Motor neuron (in vitro differentiated cells): ENCODE measurements around the gene MIDN. TPM values are rescaled to one million over a fixed set of nuclear protein-coding genes. Genes with fewer than 3 reads are reported as not detected.

Source experiments
- ATAC-seq, 8 experiments: fragments of 200-7000 bp; cut with Tn5 transposase; replicated peaks in 6 of 8; 2 replicates each; pipeline ENCODE4 v1.8.0; 2021; ENCODE audit warnings: mild to moderate bottlenecking in 8 of 8, moderate library complexity in 8 of 8
- H3K27ac ChIP-seq, 2 donors: fragments of 250-450 bp; sonication (Bioruptor Pico); 2 replicates each; pipeline ENCODE4 v1.9.0; 2021; ENCODE audit warnings: antibody characterized with exemption in 2 of 2, mild to moderate bottlenecking in 2 of 2, moderate library complexity in 1 of 2
- H3K4me1 ChIP-seq, 2 donors: fragments of 250-450 bp; sonication (Bioruptor Pico); replicated peaks in 1 of 2; 2 replicates each; pipeline ENCODE4 v1.6.1; 2021; ENCODE audit warnings: antibody characterized with exemption in 2 of 2, mild to moderate bottlenecking in 2 of 2, moderate library complexity in 1 of 2
- H3K4me3 ChIP-seq, 5 donors: fragments of 250-450 bp; sonication (Bioruptor Pico); 2 replicates each; pipeline ENCODE4 v1.9.0; 2021; ENCODE audit warnings: antibody characterized with exemption in 5 of 5, mild to moderate bottlenecking in 5 of 5, moderate library complexity in 4 of 5
- WGBS, 10 experiments: fragments of 450-650 bp; shearing (Covaris generic); methylation state at CpG; one replicate each; pipeline ENCODE4 v1.0.0; 2022; 5-methylcytosine and 5-hydroxymethylcytosine counted together
- in situ Hi-C, 9 experiments: fragments of 400-800 bp; cut with MboI; loops; one replicate each; pipeline ENCODE4 v1.15.0; 2021; ENCODE audit warnings: low sequenced_read_pairs in 9 of 9, low pct_unique_long_range_greater_than_20kb in 2 of 9; ENCODE audit not compliant: unreplicated experiment in 9 of 9
- total RNA-seq, 8 experiments: library from RNA; unstranded; fragments of 300-600 nt; gene quantifications; 2 replicates each; pipeline versions ENCODE4 v1.2.3 to v1.2.4, GENCODE V29; 2022

MIDN gene
- total RNA-seq, 8 experiments from 2014 or later, result 15.0 to 78.9 (median 35.1) TPM

DNA sequence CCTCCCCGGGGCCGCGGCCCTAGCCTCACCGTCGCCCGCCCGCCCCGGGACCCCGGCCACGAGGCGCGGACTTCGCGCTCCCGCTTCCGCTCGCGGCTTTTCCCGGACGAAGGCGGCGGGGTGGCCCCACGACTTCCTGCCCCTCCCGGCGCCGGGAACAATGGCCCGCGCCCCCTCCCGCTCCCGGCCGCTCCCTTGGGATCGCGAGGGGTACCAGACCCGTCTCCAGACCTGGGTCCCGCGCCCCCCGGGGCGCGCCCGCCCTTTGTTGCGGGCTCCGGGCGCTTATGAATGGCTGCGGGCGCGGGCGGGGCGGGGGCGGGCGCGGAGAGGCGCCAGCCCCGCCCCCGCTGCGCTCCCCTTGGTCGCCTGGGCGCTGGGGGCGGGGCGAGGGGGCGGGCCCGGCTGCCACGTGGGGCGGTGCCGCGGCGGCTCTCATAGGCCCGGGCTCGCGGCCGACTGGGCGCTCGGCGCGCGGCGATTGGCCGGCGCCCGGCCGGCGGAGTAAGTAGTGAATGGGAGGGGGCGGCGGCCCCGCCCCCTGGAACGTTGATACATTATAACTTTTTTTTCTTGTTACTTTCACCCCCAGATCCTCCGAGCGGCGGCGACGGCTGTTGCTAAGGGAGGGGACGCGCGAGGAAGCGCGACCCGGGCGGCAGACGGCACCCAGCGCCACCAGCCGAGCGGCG is 1.1 kb downstream of the MIDN start:
- ATAC-seq, result peak; percentile 1 to 47 (median 30)
- WGBS, 10 experiments, result 1% methylated on average over 14 of the region's 102 CpGs; no CpG with 5 or more reads in 9 of the 10 experiments
- Histone ChIP-seq H3K4me1 (peaks cover 27 to 44% of the 10 kb centered on the region in 2 donors), H3K4me3 (peak overlapping the region; percentile 56 to 93 (median 65)), H3K27ac (peak overlapping the region; percentile 98 to 99)
- in situ Hi-C loops, result no loop called here

DNA sequence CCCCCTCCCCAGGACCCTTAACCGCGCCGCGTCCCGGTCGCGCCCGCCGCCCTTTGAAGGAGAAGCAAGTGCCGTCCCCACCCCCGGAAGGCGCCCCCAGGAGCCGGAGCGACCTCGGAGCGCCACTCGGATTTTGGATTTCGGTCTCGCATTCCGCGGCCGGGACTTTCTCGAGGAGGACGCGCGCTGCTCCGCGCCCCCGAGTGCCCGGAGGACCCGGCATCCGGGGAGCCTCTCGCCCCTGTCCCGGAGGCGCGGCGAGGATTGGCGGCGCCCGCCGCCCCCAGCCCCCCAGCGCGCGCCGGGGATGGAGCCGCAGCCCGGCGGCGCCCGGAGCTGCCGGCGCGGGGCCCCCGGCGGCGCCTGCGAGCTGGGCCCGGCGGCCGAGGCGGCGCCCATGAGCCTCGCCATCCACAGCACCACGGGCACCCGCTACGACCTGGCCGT is 1.6 kb downstream of the MIDN start:
- H3K4me3 ChIP-seq, result peak overlapping the region; percentile 56 to 93 (median 65)
- 0% methylated on average over 1 of the region's 67 CpGs; no CpG with 5 or more reads in 9 of the 10 experiments for WGBS, 10 experiments
- in situ Hi-C loops, result no loop called here
- no peak for ATAC-seq
- H3K4me1 ChIP-seq, result peaks cover 21 to 38% of the 10 kb centered on the region in 2 donors
- H3K27ac ChIP-seq, result peak overlapping the region; percentile 98 to 99

DNA sequence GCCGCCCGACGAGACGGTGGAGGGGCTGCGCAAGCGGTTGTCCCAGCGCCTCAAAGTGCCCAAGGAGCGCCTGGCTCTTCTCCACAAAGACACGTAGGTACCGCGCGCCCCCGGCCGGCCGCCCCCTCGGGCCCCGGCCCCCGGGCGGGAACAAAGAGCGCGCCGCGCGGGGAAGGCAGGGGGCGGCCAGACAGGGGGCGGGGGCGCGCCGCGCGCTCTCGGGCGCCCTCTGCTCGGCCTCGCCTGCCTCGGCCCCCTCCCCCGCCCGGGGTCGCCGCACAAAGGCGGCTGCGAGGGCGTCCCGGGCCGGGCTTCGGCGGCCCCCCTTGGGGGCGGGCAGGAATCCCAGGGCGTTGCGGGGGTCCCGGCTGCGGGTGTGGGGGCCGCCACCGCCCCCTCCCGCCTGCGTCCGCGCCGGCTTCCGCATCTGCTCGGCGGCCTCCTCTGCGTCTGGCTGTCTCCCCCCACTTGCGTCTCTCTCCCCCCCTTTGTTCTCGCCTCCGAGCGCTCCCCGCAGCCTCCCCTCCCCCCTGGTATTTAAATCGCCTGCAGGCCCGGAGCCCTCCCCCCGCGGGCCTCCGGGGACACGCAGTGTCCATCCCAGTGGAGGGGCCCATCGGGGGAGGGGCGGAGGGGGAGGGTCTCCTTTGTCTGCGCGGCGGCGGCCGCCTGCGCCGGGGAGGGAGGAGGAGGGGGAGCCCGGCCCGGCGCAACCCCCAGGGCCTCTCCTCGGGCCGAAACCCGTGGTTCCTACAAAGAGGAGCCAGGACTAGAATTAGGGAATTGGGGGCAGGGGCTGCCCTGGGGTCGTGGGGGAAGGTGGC is 2.3 kb downstream of the MIDN start:
- ATAC-seq, result peak in 5 of 8 experiments; percentile 5 to 34 (median 28)
- Histone ChIP-seq H3K4me3 (peak overlapping the region; percentile 56 to 93 (median 65)), H3K27ac (peak overlapping the region; percentile 98 to 99), H3K4me1 (peaks cover 20 to 32% of the 10 kb centered on the region in 2 donors)
- in situ Hi-C loops, result no loop called here
- whole genome bisulfite sequencing, 10 experiments, result 0% methylated on average over 2 of the region's 90 CpGs; no CpG with 5 or more reads in 9 of the 10 experiments

DNA sequence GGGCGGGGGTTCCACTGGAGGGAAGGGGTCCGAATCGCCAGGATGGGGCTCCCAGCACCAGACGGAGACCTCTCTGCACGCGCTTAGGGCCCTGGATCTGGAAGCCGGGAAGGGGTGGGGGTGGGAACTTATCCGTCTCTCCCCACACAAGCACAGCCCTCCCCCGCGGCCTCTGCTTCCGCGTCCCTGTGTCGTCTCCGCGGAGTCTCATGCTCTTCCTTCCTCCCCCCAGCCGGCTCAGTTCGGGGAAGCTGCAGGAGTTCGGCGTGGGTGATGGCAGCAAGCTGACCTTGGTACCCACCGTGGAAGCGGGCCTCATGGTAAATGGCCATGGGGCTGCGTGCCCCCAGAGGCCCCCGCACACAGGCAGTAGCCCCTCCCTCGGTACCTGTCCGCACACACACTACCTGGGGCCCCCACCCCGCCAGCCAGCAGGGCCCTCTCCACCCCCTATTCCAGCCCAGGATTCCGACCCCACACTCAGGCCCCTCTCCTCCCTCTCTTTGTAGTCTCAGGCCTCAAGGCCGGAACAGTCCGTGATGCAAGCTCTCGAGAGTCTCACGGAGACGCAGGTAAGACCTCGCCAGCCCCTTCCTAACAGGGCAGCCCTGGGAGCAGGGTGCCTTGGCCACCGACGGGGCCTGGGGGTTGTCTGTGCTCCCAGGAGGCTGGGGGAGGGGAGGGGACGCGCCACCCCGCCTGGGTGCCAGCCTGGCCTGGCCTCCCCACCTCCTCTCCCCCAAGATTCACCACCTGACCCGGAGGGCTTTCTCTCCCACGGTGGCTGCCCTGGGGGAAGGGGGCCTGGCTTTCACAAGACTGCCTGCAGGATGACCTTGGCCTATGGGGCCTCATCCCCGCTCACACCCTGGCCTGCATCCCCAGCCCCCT is 3.2 kb downstream of the MIDN start:
- Histone ChIP-seq H3K4me3 (peak overlapping the region; percentile 56 to 93 (median 65)), H3K4me1 (peaks cover 20 to 22% of the 10 kb centered on the region in 2 donors), H3K27ac (peak overlapping the region; percentile 98 to 99)
- no CpG with 5 or more reads among the region's 41 CpGs for WGBS, 10 experiments
- in situ Hi-C loops, result no loop called here
- peak in 4 of 8 experiments; percentile 0 for ATAC-seq

DNA sequence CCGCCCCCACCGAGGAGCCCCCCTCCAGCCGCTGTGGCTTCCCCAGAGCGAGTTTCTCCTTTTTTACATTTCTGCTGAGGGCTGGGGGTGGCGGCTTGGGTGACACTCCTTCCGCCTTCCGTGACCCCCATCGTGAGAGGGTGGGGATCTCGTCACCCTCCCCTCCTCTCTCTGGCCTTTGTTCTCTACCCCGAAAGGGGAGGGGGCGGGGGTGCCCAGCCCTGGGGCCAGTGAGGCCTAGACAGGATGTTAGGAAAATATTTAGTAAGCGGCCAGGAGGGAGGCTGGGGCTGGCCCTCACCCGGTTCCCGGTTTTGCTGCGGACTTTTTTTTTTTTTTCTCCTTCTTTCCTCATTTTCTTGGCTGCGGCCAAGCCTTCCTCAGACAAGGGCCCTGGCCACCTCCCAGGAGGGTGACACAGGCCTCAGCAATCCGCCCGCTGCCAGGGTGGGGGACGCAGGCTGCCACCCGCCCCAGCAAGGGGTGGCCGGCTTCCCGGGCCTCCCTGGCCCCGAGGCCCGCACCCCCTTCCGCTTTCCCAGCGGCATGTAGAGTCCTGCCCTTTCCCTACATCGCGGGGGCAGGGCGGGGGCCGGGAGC is 3.9 kb downstream of the MIDN start:
- WGBS, 10 experiments, result no CpG with 5 or more reads among the region's 30 CpGs
- peak in 5 of 8 experiments; percentile 0 to 6 (median 1) for ATAC-seq

DNA sequence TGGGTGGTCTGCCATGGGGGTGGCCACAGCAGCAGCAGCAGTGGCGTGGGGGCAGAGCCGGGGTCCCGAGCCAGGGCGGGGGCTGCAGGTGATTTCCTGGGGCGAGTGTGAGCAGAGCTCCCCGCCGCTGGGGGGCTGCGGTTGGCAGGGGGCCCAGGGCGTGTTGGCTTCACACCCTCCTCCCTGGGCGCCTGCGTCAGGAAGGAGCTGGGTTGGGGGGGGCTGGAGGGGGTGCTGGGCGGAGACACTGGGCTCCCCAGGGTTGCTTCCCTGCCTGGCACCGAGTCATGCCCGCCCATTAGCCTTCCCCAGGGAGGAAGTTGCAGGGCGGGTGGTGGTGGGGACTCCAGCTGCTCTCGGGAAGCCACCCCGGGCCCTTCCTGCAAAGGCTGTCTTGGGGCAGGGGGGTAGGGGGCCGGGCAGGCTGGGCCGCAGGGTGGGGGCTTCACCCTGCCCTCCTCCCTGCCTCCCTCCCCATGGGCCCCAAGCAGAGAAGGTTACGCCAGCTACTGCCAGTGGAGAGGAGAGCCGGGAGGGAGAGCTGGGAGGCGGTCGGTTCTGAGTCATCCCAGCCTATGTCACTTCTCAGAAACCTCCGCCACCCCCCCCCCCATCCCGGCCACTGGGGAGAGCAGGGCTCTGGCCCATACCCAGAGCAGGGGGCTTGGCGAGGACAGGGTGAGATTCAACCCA is 4.6 kb downstream of the MIDN start:
- Histone ChIP-seq H3K4me3 (peak overlapping the region; percentile 56 to 93 (median 65)), H3K27ac (peak overlapping the region; percentile 98 to 99), H3K4me1 (peaks cover 20 to 21% of the 10 kb centered on the region in 2 donors)
- WGBS, 10 experiments, result no CpG with 5 or more reads among the region's 26 CpGs
- in situ Hi-C loops, result no loop called here
- peak; percentile 3 to 45 (median 36) for ATAC-seq

More for the DNA sequence above, 3.9 kb downstream of the MIDN start:
- in situ Hi-C loops, result no loop called here
- Histone ChIP-seq H3K4me1 (peaks cover 19 to 20% of the 10 kb centered on the region in 2 donors), H3K4me3 (peak overlapping the region; percentile 56 to 93 (median 65)), H3K27ac (peak overlapping the region; percentile 98 to 99)

DNA sequence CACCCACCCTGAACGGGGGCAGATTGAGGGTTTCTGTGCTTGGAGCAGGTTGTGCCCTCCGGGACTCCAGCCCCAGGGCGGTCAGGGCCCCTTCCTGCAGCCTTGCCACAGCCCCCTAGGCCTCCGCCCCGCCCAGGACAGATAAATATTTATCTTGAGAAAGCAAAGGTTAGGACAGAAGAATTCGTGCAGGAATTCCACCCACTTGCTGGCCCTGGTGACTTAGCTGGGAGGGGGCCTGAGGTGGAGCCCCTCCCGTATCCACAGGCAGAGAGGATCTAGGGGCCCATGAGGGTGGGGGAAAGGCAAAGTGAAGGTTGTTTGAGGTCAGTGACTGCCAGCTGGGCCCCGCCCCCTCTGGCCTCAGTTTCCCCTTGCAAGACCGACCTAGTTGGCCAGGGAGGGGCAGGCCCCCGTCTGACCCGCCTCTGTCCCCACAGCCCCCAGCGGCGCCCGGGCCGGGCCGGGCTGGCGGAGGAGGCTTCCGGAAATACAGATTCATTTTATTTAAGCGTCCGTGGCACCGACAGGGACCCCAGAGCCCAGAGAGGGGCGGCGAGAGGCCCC is 5.2 kb downstream of the MIDN start:
- Histone ChIP-seq H3K27ac (peak overlapping the region; percentile 98 to 99), H3K4me3 (peak overlapping the region in 3 of 5 donors; percentile 59 to 93 (median 65)), H3K4me1 (peaks cover 18 to 20% of the 10 kb centered on the region in 2 donors)
- peak in 3 of 8 experiments; percentile 0 to 4 (median 0) for ATAC-seq
- in situ Hi-C loops, result no loop called here
- WGBS, 10 experiments, result 0 to 88% (median 20%) methylated on average over 1 to 6 of the region's 23 CpGs; no CpG with 5 or more reads in 7 of the 10 experiments

DNA sequence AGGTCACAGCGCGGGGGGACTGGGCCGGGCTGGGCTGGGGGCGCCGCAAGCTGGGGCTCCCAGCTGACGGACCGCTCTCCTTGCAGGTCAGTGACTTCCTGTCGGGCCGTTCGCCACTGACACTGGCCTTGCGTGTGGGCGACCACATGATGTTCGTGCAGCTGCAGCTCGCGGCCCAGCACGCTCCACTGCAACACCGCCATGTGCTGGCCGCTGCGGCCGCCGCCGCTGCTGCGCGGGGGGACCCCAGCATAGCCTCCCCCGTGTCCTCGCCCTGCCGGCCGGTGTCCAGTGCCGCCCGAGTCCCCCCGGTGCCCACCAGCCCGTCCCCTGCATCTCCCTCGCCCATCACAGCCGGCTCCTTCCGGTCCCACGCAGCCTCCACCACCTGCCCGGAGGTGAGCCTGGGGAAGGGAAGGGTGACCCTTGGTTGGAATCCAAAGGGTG is 5.7 kb downstream of the MIDN start:
- ATAC-seq, result no peak
- Histone ChIP-seq H3K27ac (peak overlapping the region in 1 of 2 donors; percentile 98), H3K4me3 (no peak overlapping the region), H3K4me1 (peaks cover 22 to 24% of the 10 kb centered on the region in 2 donors)
- in situ Hi-C loops, result no loop called here
- 95% methylated on average over 9 of the region's 37 CpGs; no CpG with 5 or more reads in 9 of the 10 experiments for WGBS, 10 experiments

DNA sequence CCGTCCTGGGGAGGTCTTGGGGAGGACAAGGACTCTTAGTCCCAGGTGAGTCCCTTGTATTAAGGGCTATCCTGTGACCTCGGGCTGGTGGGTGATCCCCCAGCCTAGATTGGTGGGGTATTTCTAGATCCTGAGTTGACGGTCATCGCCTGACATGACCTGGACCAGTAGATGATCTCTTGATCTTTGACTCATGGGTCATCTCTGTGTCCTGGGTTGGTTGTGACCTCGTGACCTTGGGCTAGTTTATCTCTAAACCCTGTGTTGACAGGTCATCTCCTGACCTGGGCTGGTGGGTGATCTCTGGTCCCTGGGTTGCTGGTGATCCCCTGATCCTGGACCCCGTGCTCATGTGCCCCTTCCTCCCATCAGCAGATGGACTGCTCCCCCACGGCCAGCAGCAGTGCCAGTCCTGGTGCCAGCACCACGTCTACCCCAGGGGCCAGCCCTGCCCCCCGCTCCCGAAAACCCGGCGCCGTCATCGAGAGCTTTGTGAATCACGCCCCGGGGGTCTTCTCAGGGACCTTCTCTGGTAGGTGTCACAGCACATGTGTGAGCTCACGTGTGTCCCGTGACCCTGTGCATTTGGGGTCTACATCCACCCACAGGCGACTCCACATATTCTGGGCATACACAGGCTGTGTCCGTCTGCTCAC is 6.3 kb downstream of the MIDN start:
- H3K4me3 ChIP-seq, result no peak overlapping the region
- H3K4me1 ChIP-seq, result peaks cover 27 to 30% of the 10 kb centered on the region in 2 donors
- in situ Hi-C loops, result no loop called here
- WGBS, 10 experiments, result 60 to 100% (median 100%) methylated on average over 1 to 2 of the region's 20 CpGs; no CpG with 5 or more reads in 7 of the 10 experiments
- H3K27ac ChIP-seq, result no peak overlapping the region
- no peak for ATAC-seq

DNA sequence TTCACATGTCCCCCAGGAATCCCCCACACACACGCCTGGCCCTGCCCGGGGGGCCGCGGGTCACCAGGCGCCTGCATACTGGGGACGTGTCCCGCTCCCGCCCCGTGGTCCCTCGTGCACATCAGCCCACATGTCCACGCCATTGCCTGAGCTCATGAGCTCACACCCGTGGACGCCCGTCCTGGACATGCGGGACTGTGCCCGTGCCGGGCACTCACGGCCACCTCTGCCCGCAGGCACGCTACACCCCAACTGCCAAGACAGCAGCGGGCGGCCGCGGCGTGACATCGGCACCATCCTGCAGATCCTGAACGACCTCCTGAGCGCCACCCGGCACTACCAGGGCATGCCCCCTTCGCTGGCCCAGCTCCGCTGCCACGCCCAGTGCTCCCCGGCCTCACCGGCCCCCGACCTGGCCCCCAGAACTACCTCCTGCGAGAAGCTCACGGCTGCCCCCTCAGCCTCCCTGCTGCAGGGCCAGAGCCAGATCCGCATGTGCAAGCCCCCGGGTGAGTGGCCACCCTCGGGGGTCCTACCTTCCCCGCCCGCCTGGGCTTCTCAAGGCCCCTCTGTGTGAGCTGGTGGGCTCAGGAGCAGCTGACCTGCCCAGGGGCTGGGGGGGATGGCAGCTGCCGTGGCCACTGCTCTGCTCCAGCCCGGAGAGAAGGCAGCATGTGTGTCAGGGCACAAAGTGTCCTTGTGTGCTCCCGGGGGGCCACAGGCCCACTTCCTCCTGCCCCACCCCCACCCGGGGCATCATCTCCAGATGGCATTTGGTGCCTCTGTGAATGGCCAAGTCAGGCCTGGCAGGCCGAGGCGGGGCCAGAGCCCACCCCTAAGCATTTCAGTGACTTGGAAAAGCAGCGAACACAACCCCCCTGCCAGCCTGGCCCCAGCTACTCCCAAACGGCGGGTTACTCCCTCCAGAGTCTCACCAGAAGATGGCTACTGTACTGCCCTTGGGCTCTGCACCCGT is 7.1 kb downstream of the MIDN start:
- no peak overlapping the region for H3K4me3 ChIP-seq
- 76 to 98% (median 82%) methylated on average over 3 to 17 of the region's 52 CpGs; no CpG with 5 or more reads in 6 of the 10 experiments for WGBS, 10 experiments
- ATAC-seq, result no peak
- peaks cover 32 to 38% of the 10 kb centered on the region in 2 donors for H3K4me1 ChIP-seq
- H3K27ac ChIP-seq, result no peak overlapping the region
- in situ Hi-C loops, result no loop called here
